SK-N-SH treated with all-trans-retinoic acid at 6 μM for 48 hours (cell line): ENCODE measurements around the gene APOL2.

Experiments used
- CSDC2 ChIP-seq: fragments of 250-450 bp; sonication (Bioruptor Pico); IDR thresholded peaks from 2 replicates; pipeline ENCODE4 v1.5.0; 2020; ENCODE audit warnings: mild to moderate bottlenecking, moderate library complexity
- OSR1 ChIP-seq: fragments of 250-450 bp; sonication (Bioruptor Pico); IDR thresholded peaks from 2 replicates; pipeline ENCODE4 v1.8.0; 2022; ENCODE audit warnings: moderate library complexity, mild to moderate bottlenecking, inconsistent platforms
- PATZ1 ChIP-seq: fragments of 250-450 bp; sonication (Bioruptor Pico); IDR thresholded peaks from 2 replicates; pipeline ENCODE4 v1.8.0; 2020; ENCODE audit warnings: mild to moderate bottlenecking, moderate library complexity, borderline replicate concordance
- TOX ChIP-seq: fragments of 250-450 bp; sonication (Bioruptor Pico); IDR thresholded peaks from 2 replicates; pipeline ENCODE4 v1.8.0; 2021; ENCODE audit warnings: mild to moderate bottlenecking, moderate library complexity, borderline replicate concordance
- ZFP3 ChIP-seq: fragments of 250-450 bp; sonication (Bioruptor Pico); IDR thresholded peaks from 2 replicates; pipeline ENCODE4 v1.5.0; 2020; ENCODE audit warnings: mild to moderate bottlenecking, moderate library complexity

DNA sequence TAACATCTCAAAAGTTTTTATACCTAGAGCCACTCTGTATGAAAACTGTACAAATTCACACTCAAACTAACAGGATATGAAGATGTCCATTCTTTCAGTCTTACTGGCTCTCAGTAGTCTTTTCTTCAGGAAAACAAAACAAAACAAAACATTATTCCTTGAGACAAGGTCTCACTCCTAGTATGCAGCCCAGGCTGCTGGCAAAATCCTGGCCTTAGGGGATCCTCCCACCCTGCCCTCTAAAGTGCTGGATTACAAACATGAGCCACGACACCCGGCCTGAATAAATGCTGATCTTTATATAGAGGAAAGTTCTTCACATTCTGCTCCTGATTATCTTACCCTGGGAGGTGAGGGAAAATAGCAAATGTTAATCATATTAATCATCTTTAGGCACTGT lies 5.1 kb downstream of the APOL2 start:
- TF ChIP-seq CSDC2 (no peak), PATZ1 (CRISPR knock-in tag) (no peak), TOX (CRISPR knock-in tag) (no peak), OSR1 (CRISPR knock-in tag) (no peak), ZFP3 (CRISPR knock-in tag) (no peak)
